GM21526 (cell line): ENCODE data around the gene PPP1R2B.

Experiments used
- ATAC-seq: cut with Tn5 transposase; IDR thresholded peaks from one replicate; pipeline ENCODE4 v1.9.1; 2021; ENCODE audit warnings: moderate library complexity; ENCODE audit not compliant: unreplicated experiment, low FRiP score

The PPP1R2B gene

DNA sequence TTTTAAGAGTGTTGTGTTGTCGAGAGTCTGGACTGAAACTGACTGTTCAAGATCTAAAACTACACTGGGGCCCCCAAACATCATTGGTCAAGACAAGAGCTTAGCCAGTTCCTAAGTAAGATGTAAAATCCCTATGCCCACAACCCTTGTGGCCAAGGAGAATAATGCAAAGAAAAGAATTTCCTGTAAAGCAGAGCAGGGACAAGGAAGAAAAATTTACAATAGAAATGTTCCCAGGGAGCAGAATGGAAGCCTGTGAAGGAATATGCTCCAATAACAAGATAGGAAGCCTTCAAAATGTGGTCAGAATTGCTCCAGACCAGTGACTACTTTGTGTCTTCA, 20.4 kb downstream of the PPP1R2B start:
- ATAC-seq: no peak

DNA sequence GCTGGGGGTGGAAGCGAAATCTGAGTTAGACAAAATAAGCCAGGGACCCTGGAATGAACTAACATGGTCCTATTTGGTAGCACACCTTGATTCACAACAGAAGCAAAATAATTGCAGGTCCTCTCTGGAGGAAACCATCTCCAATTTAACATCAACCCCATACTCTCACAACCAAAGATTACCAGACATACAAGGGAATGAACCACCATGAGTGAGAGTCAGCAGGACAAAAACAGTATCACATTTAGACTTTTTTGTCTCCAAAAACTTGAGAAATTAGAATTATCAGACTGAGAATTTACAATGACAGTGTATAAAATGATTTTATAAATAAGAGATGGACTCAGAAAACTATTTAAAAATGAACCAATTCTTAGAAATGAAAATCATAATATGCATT, 21.1 kb downstream of the PPP1R2B start:
- ATAC-seq: no peak

DNA sequence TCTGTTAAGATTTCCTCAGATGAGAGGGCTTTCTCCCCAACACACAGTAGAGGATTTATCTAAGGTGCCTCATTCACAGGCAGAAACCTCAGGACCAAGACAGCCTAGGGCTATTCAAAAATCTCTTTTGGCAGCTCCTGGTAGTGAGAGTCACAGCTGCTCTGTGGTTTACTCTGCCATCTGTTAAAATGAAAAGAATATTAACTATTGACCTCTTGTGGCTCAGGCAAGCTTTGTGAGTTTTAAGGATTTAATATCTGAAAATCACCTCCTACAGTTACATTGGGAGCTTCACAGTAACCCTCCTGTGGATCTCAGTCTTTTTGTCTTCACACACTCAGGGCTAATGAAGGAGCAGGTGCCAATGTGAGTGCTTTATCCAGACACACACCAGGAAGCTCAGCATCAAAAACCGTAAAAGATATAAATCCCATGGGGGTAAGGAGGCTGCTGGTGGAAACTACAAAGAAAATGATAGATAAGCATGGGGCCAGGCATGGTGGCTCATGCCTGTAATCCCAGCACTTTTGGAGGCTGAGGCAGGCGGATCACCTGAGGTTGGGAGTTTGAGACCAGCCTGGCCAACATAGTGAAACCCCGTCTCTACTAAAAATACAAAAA, 29.7 kb downstream of the PPP1R2B start:
- peak; percentile 93 for ATAC-seq

DNA sequence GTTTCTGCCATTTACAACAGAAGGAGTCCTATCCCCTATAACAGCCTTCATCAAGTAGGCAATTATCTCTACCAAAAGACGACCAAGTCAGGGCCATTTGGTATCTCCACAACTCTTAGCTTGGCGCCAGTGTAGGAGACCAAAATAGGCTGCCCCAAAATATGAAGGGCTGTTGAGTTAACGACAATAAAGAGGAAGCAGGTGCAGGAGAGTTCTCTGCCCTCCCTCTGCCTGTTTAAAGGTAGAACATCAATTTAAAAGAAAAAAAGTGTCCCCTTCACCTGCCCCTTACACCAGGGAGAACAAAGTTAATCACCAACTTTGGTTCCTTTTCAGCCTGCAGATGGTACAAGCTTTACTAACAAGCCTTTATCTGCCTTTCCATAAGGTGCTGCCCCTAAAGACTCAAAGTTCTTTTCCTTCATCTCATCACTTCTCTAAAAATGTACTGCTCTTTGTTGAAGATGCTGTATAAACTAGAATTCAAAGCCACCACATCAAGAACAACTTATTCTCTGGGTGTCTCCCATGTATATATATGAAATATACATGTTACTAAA, 33.3 kb downstream of the PPP1R2B start:
- ATAC-seq: no peak

- ATAC-seq: no peak
Measured at GRCh38 chr5:156888520-156888919, 38.4 kb downstream of the PPP1R2B start.

DNA sequence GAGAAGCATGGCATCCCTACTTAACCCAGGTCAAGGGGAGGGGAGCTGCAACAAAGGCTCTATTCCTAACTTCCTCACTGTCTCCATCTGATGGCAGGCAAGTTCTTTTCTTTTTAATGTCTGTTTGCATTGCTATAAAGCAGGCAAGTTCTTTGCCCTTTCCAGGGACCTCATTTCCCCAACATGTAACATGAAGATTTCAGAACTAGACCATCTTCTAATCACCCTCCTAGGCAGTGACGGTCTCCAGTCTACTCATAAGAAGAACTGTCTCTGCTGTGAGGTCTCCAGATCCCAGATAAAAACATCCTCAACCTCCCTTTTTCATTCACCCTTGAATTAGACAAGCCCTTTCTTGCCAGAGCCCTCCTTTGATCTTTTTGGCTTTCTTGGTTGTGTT, 42.1 kb downstream of the PPP1R2B start:
- ATAC-seq: no peak

DNA sequence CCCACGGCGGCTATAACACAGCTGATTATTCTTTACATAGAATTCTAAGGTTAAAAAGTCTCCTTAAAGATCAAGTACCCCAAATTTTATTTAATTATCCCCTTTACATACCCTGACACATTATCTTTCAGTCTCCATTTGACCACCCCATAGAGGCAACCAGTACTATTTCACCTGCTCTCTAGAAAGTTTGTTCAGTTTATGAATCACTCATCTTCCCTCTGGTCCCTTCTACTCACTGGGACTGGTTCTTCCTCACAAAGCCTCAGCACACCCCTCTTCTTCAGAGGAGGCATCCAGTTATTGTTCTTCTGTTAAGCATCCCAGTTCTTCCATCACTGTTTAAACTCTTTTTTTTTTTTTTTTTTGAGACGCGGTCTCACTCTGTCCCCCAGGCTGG, 42.8 kb downstream of the PPP1R2B start:
- ATAC-seq: no peak

DNA sequence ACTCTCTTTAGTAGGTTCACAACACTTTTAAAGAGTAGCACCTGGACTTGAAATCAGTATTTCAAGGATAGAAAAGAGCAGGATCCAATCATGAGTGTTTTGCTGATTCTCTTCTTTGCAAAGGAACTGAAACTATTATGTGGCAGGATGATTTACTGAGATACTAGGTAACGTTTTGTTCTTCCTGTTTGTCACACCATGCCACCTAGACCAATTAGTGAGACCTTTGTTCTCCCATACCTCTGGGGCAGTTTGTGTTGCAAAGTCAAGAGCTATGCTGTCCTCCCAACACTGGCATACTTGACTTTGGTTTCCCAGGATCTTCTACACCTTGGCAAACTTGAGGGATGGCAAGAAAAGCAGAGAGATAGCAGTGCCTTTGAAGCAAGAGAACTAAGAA, 43.4 kb downstream of the PPP1R2B start:
- peak; percentile 58 for ATAC-seq

DNA sequence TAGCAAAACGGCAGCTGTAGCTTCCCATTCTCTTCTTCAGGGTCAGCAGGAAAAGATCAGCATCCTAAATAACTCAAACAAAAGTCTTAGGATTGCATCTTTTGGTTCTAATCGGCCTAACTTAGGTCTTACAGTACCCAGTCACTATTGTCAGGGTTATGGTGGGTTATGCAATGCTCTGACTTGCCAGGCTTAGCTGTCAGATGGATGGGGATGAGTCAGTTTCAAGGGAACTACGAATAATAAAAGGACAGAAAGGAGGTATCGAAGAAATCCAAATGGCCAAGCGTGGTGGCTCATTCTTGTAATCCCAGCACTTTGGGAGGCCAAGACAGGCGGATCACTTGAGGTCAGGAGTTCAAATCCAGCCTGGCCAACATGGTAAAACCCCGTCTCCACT, 46.5 kb downstream of the PPP1R2B start:
- no peak for ATAC-seq
